Measurements from ENCODE around the gene AGR2. TPM values are rescaled to one million over a fixed set of nuclear protein-coding genes. Genes with fewer than 3 reads are reported as not detected.

The AGR2 gene
- total and polyA plus RNA-seq, 12 donors: not detected

- 19 to 42% methylated on average over 2 of the region's 2 CpGs for WGBS, 2 donors
- Histone ChIP-seq H3K9me3 (no peaks in the 10 kb centered on the region), H3K27ac (no peak overlapping the region), H3K4me1 (no peaks in the 10 kb centered on the region), H3K36me3 (no peaks in the 10 kb centered on the region), H3K4me3 (no peak overlapping the region), H3K27me3 (peaks cover 0 to 2% (median 0%) of the 10 kb centered on the region in 7 donors)
- DNase-seq (no peak), ATAC-seq (no peak)
- intact Hi-C loops (cut with DNase I): no loop called here
- TF ChIP-seq CTCF (IDR thresholded peaks at IDR 0.05): no peak
Observed at GRCh38 chr7:16810112-16810511, 5.3 kb upstream of the AGR2 start.

- Histone ChIP-seq H3K27ac (no peak overlapping the region), H3K4me3 (no peak overlapping the region), H3K9me3 (no peaks in the 10 kb centered on the region), H3K36me3 (no peaks in the 10 kb centered on the region), H3K27me3 (peaks cover 0 to 2% (median 0%) of the 10 kb centered on the region in 7 donors), H3K4me1 (no peaks in the 10 kb centered on the region)
- 58 to 90% methylated on average over 3 of the region's 3 CpGs for WGBS, 2 donors
- DNase-seq (no peak), ATAC-seq (no peak)
- TF ChIP-seq CTCF (IDR thresholded peaks at IDR 0.05): no peak
- intact Hi-C loops (cut with DNase I): loop anchor here in 6 of 10 donors (10.0 kb wide), 2 partner anchors 109 to 111 kb away; no protein-coding TSS in a partner anchor
Observed at GRCh38 chr7:16805441-16805840, 642 bp upstream of the AGR2 start.

- Histone ChIP-seq H3K4me3 (no peak overlapping the region), H3K4me1 (no peaks in the 10 kb centered on the region), H3K9me3 (no peaks in the 10 kb centered on the region), H3K36me3 (no peaks in the 10 kb centered on the region), H3K27ac (no peak overlapping the region), H3K27me3 (peaks cover 0 to 2% (median 0%) of the 10 kb centered on the region in 7 donors)
- 88 to 94% methylated on average over 7 of the region's 7 CpGs for WGBS, 2 donors
- no peak for ATAC-seq
- TF ChIP-seq CTCF (IDR thresholded peaks at IDR 0.05): no peak
- no peak for DNase-seq
- intact Hi-C loops (cut with DNase I): loop anchor here in 9 of 10 donors (5.0 to 10.0 kb wide), 4 partner anchors 108 to 113 kb away; no protein-coding TSS in a partner anchor
Observed at GRCh38 chr7:16803881-16804673, 722 bp downstream of the AGR2 start.

GRCh38 chr7:16803125-16803524 lies 1.7 kb downstream of the AGR2 start:
- no peak for DNase-seq
- H3K4me3 ChIP-seq: no peak overlapping the region
- no peaks in the 10 kb centered on the region for H3K36me3 ChIP-seq
- 87 to 91% methylated on average over 4 of the region's 4 CpGs for WGBS, 2 donors
- no peaks in the 10 kb centered on the region for H3K9me3 ChIP-seq
- H3K27ac ChIP-seq: no peak overlapping the region
- no peak for ATAC-seq
- H3K4me1 ChIP-seq: no peaks in the 10 kb centered on the region
- intact Hi-C loops (cut with DNase I): loop anchor here in 9 of 10 donors (5.0 to 10.0 kb wide), 4 partner anchors 108 to 114 kb away; no protein-coding TSS in a partner anchor
- no peak for TF ChIP-seq CTCF (IDR thresholded peaks at IDR 0.05)
- peaks cover 0 to 2% (median 0%) of the 10 kb centered on the region in 7 donors for H3K27me3 ChIP-seq

Measured in heart right ventricle (tissue), 16 donors.